Neuronal stem cell (in vitro differentiated cells): ENCODE measurements around the gene SSR1.

Source experiments
- DNase-seq: peaks from one replicate; pipeline ENCODE4 v3.0.0-alpha.2; 2013; ENCODE audit warnings: low spot score
- H2AFZ ChIP-seq: one replicate; pipeline ENCODE4 v1.6.1; 2013; ENCODE audit warnings: mild to moderate bottlenecking, low read length, inconsistent platforms
- H2AK5ac ChIP-seq: 2 replicates; pipeline ENCODE4 v1.6.1; 2013; ENCODE audit warnings: low read depth, mild to moderate bottlenecking, inconsistent platforms, low read length, moderate library complexity, mixed read lengths
- H2BK120ac ChIP-seq: 2 replicates; pipeline ENCODE4 v1.6.1; 2013; ENCODE audit warnings: low read depth, mild to moderate bottlenecking, inconsistent platforms, low read length, moderate library complexity, mixed read lengths
- H2BK12ac ChIP-seq: one replicate; pipeline ENCODE4 v1.6.1; 2013; ENCODE audit warnings: low read length, inconsistent platforms
- H2BK15ac ChIP-seq: 2 replicates; pipeline ENCODE4 v1.6.1; 2013; ENCODE audit warnings: mild to moderate bottlenecking, low read length, inconsistent platforms, mixed read lengths
- H2BK5ac ChIP-seq: one replicate; pipeline ENCODE4 v1.6.1; 2013; ENCODE audit warnings: inconsistent platforms, mild to moderate bottlenecking, low read length, moderate library complexity
- H3K14ac ChIP-seq: one replicate; pipeline ENCODE4 v1.6.1; 2013; ENCODE audit warnings: low read length, inconsistent platforms
- H3K18ac ChIP-seq: 2 replicates; pipeline ENCODE4 v1.6.1; 2013; ENCODE audit warnings: low read length, inconsistent platforms
- H3K23ac ChIP-seq: 2 replicates; pipeline ENCODE4 v1.6.1; 2013; ENCODE audit warnings: low read depth, mild to moderate bottlenecking, mixed read lengths, low read length, inconsistent platforms; ENCODE audit not compliant: poor library complexity
- H3K27ac ChIP-seq: replicated peaks from 3 replicates; pipeline ENCODE4 v1.5.1; 2013; ENCODE audit warnings: low read length, inconsistent platforms
- H3K27me3 ChIP-seq, 3 experiments: 2 replicates each; pipeline ENCODE4 v1.6.1; 2013; ENCODE audit warnings: low read length in 3 of 3, mild to moderate bottlenecking in 2 of 3, inconsistent platforms in 1 of 3, low read depth in 1 of 3, mixed read lengths in 1 of 3, moderate library complexity in 1 of 3; ENCODE audit not compliant: control insufficient read depth in 3 of 3, insufficient read depth in 3 of 3
- H3K36me3 ChIP-seq, 2 donors: replicated peaks in 1 of 2; 2 replicates each; pipeline ENCODE4 v1.6.1; 2013; ENCODE audit warnings: low read length in 2 of 2; ENCODE audit not compliant: control insufficient read depth in 2 of 2, insufficient read depth in 2 of 2
- H3K4ac ChIP-seq: 2 replicates; pipeline ENCODE4 v1.6.1; 2013; ENCODE audit warnings: inconsistent platforms, mild to moderate bottlenecking, low read length, moderate library complexity
- H3K4me1 ChIP-seq, 2 donors: 1 replicate in 1 of 2; 2 replicates in 1 of 2; pipeline ENCODE4 v1.6.1; 2013; ENCODE audit warnings: low read length in 2 of 2, low read depth in 1 of 2; ENCODE audit not compliant: control insufficient read depth in 2 of 2, insufficient read depth in 1 of 2
- H3K4me2 ChIP-seq: one replicate; pipeline ENCODE4 v1.6.1; 2013; ENCODE audit warnings: mild to moderate bottlenecking, low read length, inconsistent platforms; ENCODE audit not compliant: insufficient read depth, poor library complexity, severe bottlenecking
- H3K4me3 ChIP-seq, 2 donors: 2 replicates each; pipeline ENCODE4 v1.5.1; 2013; ENCODE audit warnings: low read length in 2 of 2, mild to moderate bottlenecking in 2 of 2, inconsistent platforms in 1 of 2, moderate library complexity in 1 of 2
- H3K79me1 ChIP-seq: one replicate; pipeline ENCODE4 v1.6.1; 2013; ENCODE audit warnings: low read depth, mild to moderate bottlenecking, inconsistent platforms, low read length, moderate library complexity
- H3K9ac ChIP-seq: one replicate; pipeline ENCODE4 v1.6.1; 2013; ENCODE audit warnings: mild to moderate bottlenecking, low read depth, low read length, inconsistent platforms; ENCODE audit not compliant: poor library complexity
- H3K9me3 ChIP-seq, 2 donors: replicated peaks in 1 of 2; 2 replicates each; pipeline versions ENCODE3 to v1.6.1; 2013; ENCODE audit warnings: low read length in 2 of 2, mild to moderate bottlenecking in 2 of 2, inconsistent platforms in 1 of 2, low read depth in 1 of 2, mixed read lengths in 1 of 2, moderate library complexity in 1 of 2; ENCODE audit not compliant: control insufficient read depth in 2 of 2, insufficient read depth in 1 of 2
- H4K8ac ChIP-seq: one replicate; pipeline ENCODE4 v1.6.1; 2013; ENCODE audit warnings: low read depth, mild to moderate bottlenecking, inconsistent platforms, low read length, moderate library complexity
- H4K91ac ChIP-seq: one replicate; pipeline ENCODE4 v1.6.1; 2013; ENCODE audit warnings: low read length, low read depth, mild to moderate bottlenecking, inconsistent platforms; ENCODE audit not compliant: poor library complexity
- WGBS, 2 donors: extraction: QIAGEN DNeasy Blood & Tissue Kit; methylation state at CpG; one replicate each; pipeline ENCODE4 v1.1.7; 2013; ENCODE audit warnings: missing lambda C conversion rate in 2 of 2, mixed read lengths in 1 of 2; ENCODE audit not compliant: insufficient read length in 2 of 2, insufficient replicate concordance in 1 of 2; ENCODE audit errors: extremely low coverage in 2 of 2; 5-methylcytosine and 5-hydroxymethylcytosine counted together

SSR1 gene

DNA sequence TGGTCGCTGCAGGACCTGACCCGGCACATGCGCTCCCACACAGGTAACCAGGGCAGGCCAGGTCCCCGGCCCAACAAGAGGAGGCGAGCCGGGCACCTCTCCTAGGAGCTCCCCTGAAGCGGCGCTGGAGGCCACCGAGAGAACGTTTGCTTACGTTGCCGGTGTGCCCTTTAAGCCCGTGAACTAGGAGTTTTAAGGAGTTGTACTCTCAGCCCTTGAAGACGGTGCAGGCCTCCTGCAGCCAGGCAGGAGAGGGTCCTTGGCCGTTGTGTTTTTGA lies 65.9 kb downstream of the SSR1 start:
- no peak overlapping the region for H4K8ac ChIP-seq
- WGBS, 2 donors, result no CpG with 5 or more reads among the region's 15 CpGs
- no peak overlapping the region for H3K18ac ChIP-seq
- H3K27me3 ChIP-seq, result no peaks in the 10 kb centered on the region
- peaks cover 7 to 53% of the 10 kb centered on the region in 2 donors for H3K36me3 ChIP-seq
- H2BK15ac ChIP-seq, result no peak overlapping the region
- peaks cover 8% of the 10 kb centered on the region in 2 donors for H3K4me1 ChIP-seq
- no peak overlapping the region for H3K14ac ChIP-seq
- H3K9me3 ChIP-seq, result no peaks in the 10 kb centered on the region
- H2BK12ac ChIP-seq, result no peak overlapping the region
- no peak overlapping the region for H2BK120ac ChIP-seq
- H2BK5ac ChIP-seq, result no peak overlapping the region
- H3K27ac ChIP-seq, result no peak overlapping the region
- H3K9ac ChIP-seq, result no peak overlapping the region
- no peak overlapping the region for H2AK5ac ChIP-seq
- no peak overlapping the region for H3K4ac ChIP-seq
- H4K91ac ChIP-seq, result no peak overlapping the region
- no peak for DNase-seq
- no peaks in the 10 kb centered on the region for H3K79me1 ChIP-seq
- no peak overlapping the region for H3K4me3 ChIP-seq
- no peak overlapping the region for H3K23ac ChIP-seq
- no peak overlapping the region for H2AFZ ChIP-seq
- no peak overlapping the region for H3K4me2 ChIP-seq

DNA sequence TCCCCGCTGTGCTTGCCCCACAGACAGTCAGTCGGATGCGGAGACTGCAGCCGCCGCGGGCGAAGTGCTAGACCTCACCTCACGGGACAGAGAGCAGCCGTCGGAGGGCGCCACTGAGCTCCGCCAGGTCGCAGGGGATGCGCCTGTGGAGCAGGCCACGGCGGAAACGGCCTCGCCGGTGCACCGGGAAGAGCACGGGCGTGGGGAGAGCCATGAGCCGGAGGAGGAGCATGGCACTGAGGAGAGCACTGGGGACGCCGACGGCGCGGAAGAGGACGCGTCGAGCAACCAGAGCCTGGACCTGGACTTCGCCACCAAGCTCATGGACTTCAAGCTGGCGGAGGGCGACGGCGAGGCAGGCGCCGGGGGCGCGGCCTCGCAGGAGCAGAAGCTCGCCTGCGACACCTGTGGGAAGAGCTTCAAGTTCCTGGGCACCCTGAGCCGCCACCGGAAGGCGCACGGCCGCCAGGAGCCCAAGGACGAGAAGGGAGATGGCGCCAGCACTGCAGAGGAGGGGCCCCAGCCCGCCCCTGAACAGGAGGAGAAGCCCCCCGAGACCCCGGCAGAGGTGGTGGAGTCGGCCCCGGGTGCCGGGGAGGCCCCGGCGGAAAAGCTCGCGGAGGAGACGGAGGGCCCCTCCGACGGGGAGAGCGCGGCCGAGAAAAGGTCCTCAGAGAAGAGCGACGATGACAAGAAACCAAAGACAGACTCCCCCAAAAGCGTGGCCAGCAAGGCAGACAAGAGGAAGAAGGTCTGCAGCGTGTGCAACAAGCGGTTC lies 66.4 kb downstream of the SSR1 start:
- Histone ChIP-seq H2BK120ac (no peak overlapping the region), H2BK15ac (no peak overlapping the region), H3K27ac (no peak overlapping the region), H3K27me3 (no peaks in the 10 kb centered on the region), H4K91ac (no peak overlapping the region), H2AFZ (no peak overlapping the region), H3K4ac (no peak overlapping the region), H3K36me3 (peaks cover 7 to 50% of the 10 kb centered on the region in 2 donors), H2BK12ac (no peak overlapping the region), H3K4me2 (no peak overlapping the region), H3K9ac (no peak overlapping the region), H2BK5ac (no peak overlapping the region), H3K14ac (no peak overlapping the region), H3K23ac (no peak overlapping the region), H4K8ac (no peak overlapping the region), H3K4me1 (peaks cover 13% of the 10 kb centered on the region in 2 donors), H3K79me1 (no peaks in the 10 kb centered on the region), H3K9me3 (no peaks in the 10 kb centered on the region), H3K4me3 (no peak overlapping the region), H3K18ac (no peak overlapping the region), H2AK5ac (no peak overlapping the region)
- WGBS, 2 donors, result no CpG with 5 or more reads among the region's 71 CpGs
- no peak for DNase-seq

DNA sequence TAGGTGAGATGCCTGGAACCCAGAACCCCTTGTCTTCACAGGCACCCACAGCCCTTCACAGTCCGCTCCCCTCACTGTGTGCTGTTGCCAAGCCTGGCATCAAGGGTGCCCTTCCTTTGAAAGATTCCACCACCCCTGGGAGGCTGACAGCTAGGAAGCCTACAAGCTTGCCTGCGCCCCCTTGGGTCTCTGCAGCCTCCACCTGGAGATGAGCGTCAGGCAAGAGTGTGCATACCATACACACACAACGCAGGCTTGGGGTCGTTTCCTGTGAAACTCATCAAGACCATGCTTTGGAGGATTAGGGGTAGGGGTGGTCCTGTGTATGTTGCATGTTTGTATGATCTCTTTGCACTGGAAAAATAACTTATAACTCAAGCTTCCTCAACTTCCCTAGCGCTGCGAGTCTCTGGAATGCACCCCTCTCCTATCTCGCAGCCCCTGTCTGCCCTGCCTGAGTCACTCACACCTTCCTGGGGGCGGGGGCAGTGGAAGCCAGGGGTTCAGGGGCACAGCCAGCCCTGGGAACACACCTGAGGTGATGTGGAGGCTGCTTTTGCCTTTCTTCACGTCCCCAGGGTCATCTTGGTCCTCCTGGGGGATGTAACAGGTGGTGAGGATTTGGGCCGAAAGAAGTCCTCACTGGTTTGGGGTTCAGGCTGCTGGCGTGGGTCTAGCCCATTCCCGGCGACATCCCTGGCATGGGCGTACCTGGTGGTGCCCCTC lies 67.2 kb downstream of the SSR1 start:
- Histone ChIP-seq H2BK15ac (no peak overlapping the region), H3K27ac (no peak overlapping the region), H3K4me2 (no peak overlapping the region), H3K23ac (no peak overlapping the region), H3K9me3 (no peaks in the 10 kb centered on the region), H3K36me3 (peaks cover 7 to 47% of the 10 kb centered on the region in 2 donors), H4K8ac (no peak overlapping the region), H2BK5ac (peak overlapping the region; percentile 42), H3K9ac (no peak overlapping the region), H3K4me3 (no peak overlapping the region), H2BK120ac (no peak overlapping the region), H2AK5ac (no peak overlapping the region), H3K18ac (peak overlapping the region; percentile 6), H3K14ac (no peak overlapping the region), H3K27me3 (no peaks in the 10 kb centered on the region), H4K91ac (no peak overlapping the region), H3K79me1 (no peaks in the 10 kb centered on the region), H3K4ac (no peak overlapping the region), H3K4me1 (peaks cover 13% of the 10 kb centered on the region in 2 donors), H2AFZ (no peak overlapping the region), H2BK12ac (no peak overlapping the region)
- whole genome bisulfite sequencing, 2 donors, result no CpG with 5 or more reads among the region's 15 CpGs
- no peak for DNase-seq

DNA sequence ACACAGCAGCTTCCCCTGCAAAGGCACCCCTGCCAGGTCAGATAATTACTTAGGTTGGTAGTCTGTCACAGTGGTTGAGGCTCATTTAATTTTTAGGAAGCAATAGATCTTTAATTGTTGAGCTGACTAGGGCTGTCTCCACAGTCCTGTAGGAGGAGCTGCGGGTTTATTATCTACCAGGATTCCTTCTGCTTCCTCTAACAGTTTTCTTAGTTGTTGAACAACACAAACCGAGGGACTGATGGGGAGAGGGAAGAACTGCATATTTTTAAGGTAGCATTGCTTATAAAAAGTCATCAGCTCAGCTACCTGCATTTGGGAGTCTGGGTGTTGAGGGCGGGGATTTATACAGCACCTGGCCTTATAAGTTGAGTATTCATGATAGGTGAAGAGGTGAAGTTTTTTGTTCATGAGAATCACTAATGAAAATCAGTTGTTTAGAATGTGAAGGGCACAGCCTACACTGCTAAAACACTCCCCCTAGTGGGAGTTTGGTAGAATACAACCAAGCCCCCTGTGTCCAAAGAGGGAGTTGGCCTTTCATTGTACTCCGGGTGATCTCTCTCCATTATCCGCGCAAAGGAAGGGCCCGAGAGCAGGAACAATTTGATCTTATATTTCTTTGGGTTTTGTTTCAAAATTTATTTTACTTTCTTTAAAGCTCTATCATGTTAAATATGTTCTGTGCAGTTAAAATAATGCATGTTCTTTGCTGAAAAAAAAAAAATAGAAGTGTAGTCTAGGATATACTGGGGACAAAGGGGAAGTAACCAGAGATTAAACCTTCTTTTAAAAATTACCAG lies 69.6 kb downstream of the SSR1 start:
- no peaks in the 10 kb centered on the region for H3K79me1 ChIP-seq
- no peak overlapping the region for H2BK15ac ChIP-seq
- H3K4ac ChIP-seq, result no peak overlapping the region
- no peak overlapping the region for H2BK12ac ChIP-seq
- H4K8ac ChIP-seq, result no peak overlapping the region
- H2BK5ac ChIP-seq, result no peak overlapping the region
- no peak overlapping the region for H2BK120ac ChIP-seq
- WGBS, 2 donors, result no CpG with 5 or more reads among the region's 7 CpGs
- H3K4me3 ChIP-seq, result no peak overlapping the region
- no peak overlapping the region for H3K14ac ChIP-seq
- H4K91ac ChIP-seq, result no peak overlapping the region
- peaks cover 5 to 33% of the 10 kb centered on the region in 2 donors for H3K36me3 ChIP-seq
- no peak overlapping the region for H3K9ac ChIP-seq
- H2AFZ ChIP-seq, result no peak overlapping the region
- no peak overlapping the region for H3K23ac ChIP-seq
- no peak overlapping the region for H3K4me2 ChIP-seq
- no peak overlapping the region for H3K18ac ChIP-seq
- peak; percentile 74 for DNase-seq
- H3K4me1 ChIP-seq, result peaks cover 13% of the 10 kb centered on the region in 2 donors
- H3K27me3 ChIP-seq, result no peaks in the 10 kb centered on the region
- H3K27ac ChIP-seq, result no peak overlapping the region
- H3K9me3 ChIP-seq, result no peaks in the 10 kb centered on the region
- no peak overlapping the region for H2AK5ac ChIP-seq
